Neural progenitor cell (in vitro differentiated cells): ENCODE measurements around the gene ANKS1B. TPM values are rescaled to one million over a fixed set of nuclear protein-coding genes. Genes with fewer than 3 reads are reported as not detected.

Experiments
- DNase-seq: peaks from one replicate; pipeline ENCODE4 v3.0.0-alpha.2; 2016; ENCODE audit warnings: low spot score
- H2AFZ ChIP-seq: fragments of 200-600 bp; sonication (generic); replicated peaks from 2 replicates; pipeline ENCODE4 v1.6.1; 2016; ENCODE audit warnings: antibody characterized with exemption
- H3F3A ChIP-seq: fragments of 200-600 bp; sonication (generic); 2 replicates; pipeline ENCODE4 v1.6.1; 2016; ENCODE audit warnings: antibody characterized with exemption, low read depth
- H3K27ac ChIP-seq: fragments of 200-600 bp; sonication (generic); 2 replicates; pipeline ENCODE4 v1.5.1; 2016; ENCODE audit warnings: mild to moderate bottlenecking
- H3K27me3 ChIP-seq: fragments of 200-600 bp; sonication (generic); 2 replicates; pipeline ENCODE4 v1.6.1; 2016; ENCODE audit warnings: mild to moderate bottlenecking, moderate library complexity
- H3K36me3 ChIP-seq: fragments of 200-600 bp; sonication (generic); 2 replicates; pipeline ENCODE4 v1.5.1; 2016
- H3K4me1 ChIP-seq: fragments of 200-600 bp; sonication (generic); 2 replicates; pipeline ENCODE4 v1.6.1; 2016; ENCODE audit warnings: mixed run types
- H3K4me2 ChIP-seq: fragments of 200-600 bp; sonication (generic); 2 replicates; pipeline ENCODE4 v1.6.1; 2016
- H3K4me3 ChIP-seq: fragments of 200-600 bp; sonication (generic); 2 replicates; pipeline ENCODE4 v1.5.1; 2016
- H3K79me2 ChIP-seq: fragments of 200-600 bp; sonication (generic); 2 replicates; pipeline ENCODE4 v1.6.1; 2016; ENCODE audit warnings: low read depth
- H3K9ac ChIP-seq: fragments of 200-600 bp; sonication (generic); 2 replicates; pipeline ENCODE4 v1.6.1; 2016
- H3K9me3 ChIP-seq: fragments of 200-600 bp; sonication (generic); 2 replicates; pipeline ENCODE4 v1.5.1; 2016; ENCODE audit warnings: low read depth
- H4K20me1 ChIP-seq: fragments of 200-600 bp; sonication (generic); 2 replicates; pipeline ENCODE4 v1.6.1; 2016; ENCODE audit warnings: low read depth
- H3K27ac Mint-ChIP-seq: 3 replicates; pipeline ENCODE4 v1.8.0; 2021; ENCODE audit warnings: mixed read lengths
- H3K27me3 Mint-ChIP-seq: 2 replicates; pipeline ENCODE4 v1.8.0; 2022; ENCODE audit warnings: low read depth, mild to moderate bottlenecking, inconsistent platforms, moderate library complexity, mixed read lengths; ENCODE audit not compliant: insufficient read depth
- H3K36me3 Mint-ChIP-seq: 3 replicates; pipeline ENCODE4 v1.8.0; 2021; ENCODE audit warnings: mixed read lengths
- H3K4me1 Mint-ChIP-seq: 3 replicates; pipeline ENCODE4 v1.8.0; 2021; ENCODE audit warnings: mixed read lengths
- H3K4me3 Mint-ChIP-seq: 3 replicates; pipeline ENCODE4 v1.8.0; 2021; ENCODE audit warnings: mild to moderate bottlenecking, moderate library complexity, mixed read lengths
- H3K9me3 Mint-ChIP-seq: 3 replicates; pipeline ENCODE4 v1.8.0; 2020; ENCODE audit warnings: mixed read lengths
- CTCF ChIP-seq: fragments of 200-600 bp; sonication (generic); IDR thresholded peaks from 2 replicates; pipeline ENCODE4 v1.5.1; 2017; ENCODE audit warnings: antibody characterized with exemption, mild to moderate bottlenecking
- EZH2 ChIP-seq: fragments of 200-600 bp; sonication (generic); IDR thresholded peaks from 2 replicates; pipeline ENCODE4 v1.6.1; 2017; ENCODE audit warnings: antibody characterized with exemption, mild to moderate bottlenecking, moderate library complexity
- EZH2phosphoT487 ChIP-seq: fragments of 200-600 bp; sonication (generic); IDR thresholded peaks from 2 replicates; pipeline ENCODE4 v1.6.1; 2017; ENCODE audit warnings: antibody characterized with exemption
- total RNA-seq: library from RNA; depleted of rRNA; stranded (reverse); fragments of >200 nt; gene quantifications from 2 replicates; pipeline ENCODE4 v1.2.3, GENCODE V29; 2015; ENCODE audit warnings: low replicate concordance

ANKS1B gene
- total RNA-seq, 1 donor from 2014 or later = 7.9 TPM

- Histone ChIP-seq H3F3A (no peaks in the 10 kb centered on the region), H3K4me1 (no peaks in the 10 kb centered on the region), H3K4me3 (no peak overlapping the region), H3K36me3 (no peaks in the 10 kb centered on the region), H2AFZ (no peak overlapping the region), H3K9me3 (no peaks in the 10 kb centered on the region), H3K79me2 (no peaks in the 10 kb centered on the region), H3K4me2 (no peak overlapping the region), H3K27me3 (no peaks in the 10 kb centered on the region), H3K27ac (no peak overlapping the region), H3K9ac (no peak overlapping the region), H4K20me1 (no peaks in the 10 kb centered on the region)
- TF ChIP-seq EZH2phosphoT487 (no peak), CTCF (no peak), EZH2 (no peak)
- no peak overlapping the region for H3K4me3 Mint-ChIP-seq
- no peaks in the 10 kb centered on the region for H3K27me3 Mint-ChIP-seq
- H3K4me1 Mint-ChIP-seq = no peaks in the 10 kb centered on the region
- H3K9me3 Mint-ChIP-seq = no peaks in the 10 kb centered on the region
- no peak for DNase-seq
- no peak overlapping the region for H3K27ac Mint-ChIP-seq
- no peaks in the 10 kb centered on the region for H3K36me3 Mint-ChIP-seq
Measured at GRCh38 chr12:99680276-99680675, 304.5 kb downstream of the ANKS1B start.

- Mint-ChIP-seq H3K27me3 (no peaks in the 10 kb centered on the region), H3K27ac (no peak overlapping the region), H3K4me1 (peaks cover 4% of the 10 kb centered on the region), H3K4me3 (no peak overlapping the region), H3K9me3 (no peaks in the 10 kb centered on the region), H3K36me3 (no peaks in the 10 kb centered on the region)
- Histone ChIP-seq H3K36me3 (no peaks in the 10 kb centered on the region), H3K27ac (no peak overlapping the region), H2AFZ (no peak overlapping the region), H3K4me3 (no peak overlapping the region), H3K9ac (no peak overlapping the region), H3F3A (no peaks in the 10 kb centered on the region), H3K4me1 (no peaks in the 10 kb centered on the region), H3K27me3 (no peaks in the 10 kb centered on the region), H3K9me3 (peaks cover 11% of the 10 kb centered on the region), H4K20me1 (no peaks in the 10 kb centered on the region), H3K79me2 (no peaks in the 10 kb centered on the region), H3K4me2 (no peak overlapping the region)
- TF ChIP-seq EZH2 (no peak), EZH2phosphoT487 (no peak), CTCF (no peak)
- DNase-seq = no peak
Measured at GRCh38 chr12:99670635-99671034, 314.1 kb downstream of the ANKS1B start.

- DNase-seq = no peak
- Mint-ChIP-seq H3K27ac (no peak overlapping the region), H3K9me3 (no peaks in the 10 kb centered on the region), H3K4me1 (no peaks in the 10 kb centered on the region), H3K4me3 (no peak overlapping the region), H3K36me3 (no peaks in the 10 kb centered on the region), H3K27me3 (peaks cover 2% of the 10 kb centered on the region)
- Histone ChIP-seq H3K27ac (no peak overlapping the region), H4K20me1 (no peaks in the 10 kb centered on the region), H3K4me1 (no peaks in the 10 kb centered on the region), H3K9ac (no peak overlapping the region), H3K9me3 (no peaks in the 10 kb centered on the region), H3K27me3 (no peaks in the 10 kb centered on the region), H3F3A (no peaks in the 10 kb centered on the region), H2AFZ (no peak overlapping the region), H3K4me2 (no peak overlapping the region), H3K36me3 (no peaks in the 10 kb centered on the region), H3K4me3 (no peak overlapping the region), H3K79me2 (no peaks in the 10 kb centered on the region)
- no peak for TF ChIP-seq EZH2
- peak; percentile 46 for TF ChIP-seq CTCF
- no peak for TF ChIP-seq EZH2phosphoT487
Measured at GRCh38 chr12:99658671-99659349, 325.9 kb downstream of the ANKS1B start.
